H9 (cell line): ENCODE results near the gene TMEM236. TPM values are rescaled to one million over a fixed set of nuclear protein-coding genes. Genes with fewer than 3 reads are reported as not detected.

Experiments used
- DNase-seq: peaks from one replicate; pipeline ENCODE4 v3.0.0-alpha.2; 2017
- H2AFZ ChIP-seq: one replicate; pipeline ENCODE4 v1.6.1; 2013; ENCODE audit warnings: mild to moderate bottlenecking, low read length, control low read depth, moderate library complexity
- H2AK5ac ChIP-seq: 2 replicates; pipeline ENCODE4 v1.6.1; 2013; ENCODE audit warnings: low read length, control low read depth, mixed read lengths; ENCODE audit not compliant: insufficient read length
- H2BK120ac ChIP-seq: one replicate; pipeline ENCODE4 v1.6.1; 2013; ENCODE audit warnings: low read depth, mild to moderate bottlenecking, low read length, control low read depth, inconsistent platforms; ENCODE audit not compliant: poor library complexity, severe bottlenecking
- H2BK12ac ChIP-seq: 2 replicates; pipeline ENCODE4 v1.6.1; 2013; ENCODE audit warnings: low read length, control low read depth, mixed read lengths, low read depth; ENCODE audit not compliant: insufficient read length
- H2BK15ac ChIP-seq: 2 replicates; pipeline ENCODE4 v1.6.1; 2013; ENCODE audit warnings: low read depth, low read length, control low read depth
- H2BK20ac ChIP-seq: one replicate; pipeline ENCODE4 v1.6.1; 2013; ENCODE audit warnings: low read depth, mild to moderate bottlenecking, low read length, control low read depth, inconsistent platforms; ENCODE audit not compliant: poor library complexity, severe bottlenecking
- H2BK5ac ChIP-seq: 2 replicates; pipeline ENCODE4 v1.6.1; 2013; ENCODE audit warnings: low read length, control low read depth, mixed read lengths; ENCODE audit not compliant: insufficient read length
- H3K14ac ChIP-seq: 2 replicates; pipeline ENCODE4 v1.6.1; 2013; ENCODE audit warnings: low read length, control low read depth; ENCODE audit not compliant: insufficient read depth
- H3K18ac ChIP-seq: 2 replicates; pipeline ENCODE4 v1.6.1; 2013; ENCODE audit warnings: low read depth, mild to moderate bottlenecking, mixed read lengths, low read length, control low read depth; ENCODE audit not compliant: insufficient read length
- H3K23ac ChIP-seq: 2 replicates; pipeline ENCODE4 v1.6.1; 2013; ENCODE audit warnings: low read length, control low read depth, mixed read lengths, low read depth; ENCODE audit not compliant: insufficient read length
- H3K23me2 ChIP-seq: 2 replicates; pipeline ENCODE4 v1.6.1; 2013; ENCODE audit warnings: low read depth, mild to moderate bottlenecking, mixed read lengths, low read length, control low read depth; ENCODE audit not compliant: insufficient read length, poor library complexity, severe bottlenecking
- H3K27ac ChIP-seq: 2 replicates; pipeline ENCODE4 v1.5.1; 2013; ENCODE audit warnings: low read length, control low read depth, mixed read lengths, low read depth; ENCODE audit not compliant: insufficient read length
- H3K27me3 ChIP-seq: 2 replicates; pipeline ENCODE4 v1.6.1; 2013; ENCODE audit warnings: low read length, control low read depth, inconsistent platforms; ENCODE audit not compliant: insufficient read depth
- H3K4ac ChIP-seq: 2 replicates; pipeline ENCODE4 v1.6.1; 2013; ENCODE audit warnings: low read depth, mild to moderate bottlenecking, control low read depth, inconsistent platforms, low read length, moderate library complexity
- H3K4me1 ChIP-seq: 2 replicates; pipeline ENCODE4 v1.6.1; 2013; ENCODE audit warnings: low read length, control low read depth, inconsistent platforms; ENCODE audit not compliant: insufficient read depth
- H3K4me2 ChIP-seq: 2 replicates; pipeline ENCODE4 v1.6.1; 2013; ENCODE audit warnings: low read length, control low read depth, mixed read lengths; ENCODE audit not compliant: insufficient read length, insufficient read depth
- H3K56ac ChIP-seq: 2 replicates; pipeline ENCODE4 v1.6.1; 2013; ENCODE audit warnings: low read depth, mild to moderate bottlenecking, mixed read lengths, low read length, control low read depth; ENCODE audit not compliant: insufficient read length
- H3K79me1 ChIP-seq: 2 replicates; pipeline ENCODE4 v1.6.1; 2013; ENCODE audit warnings: low read depth, mild to moderate bottlenecking, moderate library complexity, low read length, control low read depth, inconsistent platforms; ENCODE audit not compliant: insufficient read depth, poor library complexity, severe bottlenecking
- H3K79me2 ChIP-seq: 2 replicates; pipeline ENCODE4 v1.6.1; 2013; ENCODE audit warnings: low read length, control low read depth, inconsistent platforms; ENCODE audit not compliant: insufficient read depth
- H3K9ac ChIP-seq: 2 replicates; pipeline ENCODE4 v1.6.1; 2013; ENCODE audit warnings: low read length, control low read depth, mixed read lengths; ENCODE audit not compliant: insufficient read length; ENCODE audit errors: extremely low read depth
- H3K9me3 ChIP-seq: one replicate; pipeline ENCODE4 v1.6.1; 2013; ENCODE audit warnings: low read depth, low read length, inconsistent platforms; ENCODE audit not compliant: control insufficient read depth
- H3T11ph ChIP-seq: one replicate; pipeline ENCODE4 v1.6.1; 2013; ENCODE audit warnings: mild to moderate bottlenecking, low read length, control low read depth, inconsistent platforms
- H4K20me1 ChIP-seq: one replicate; pipeline ENCODE4 v1.6.1; 2013; ENCODE audit not compliant: control insufficient read depth, insufficient read length, insufficient read depth
- H4K5ac ChIP-seq: 2 replicates; pipeline ENCODE4 v1.6.1; 2013; ENCODE audit warnings: low read depth, mild to moderate bottlenecking, mixed read lengths, low read length, control low read depth; ENCODE audit not compliant: insufficient read length
- H4K8ac ChIP-seq: replicated peaks from 2 replicates; pipeline ENCODE4 v1.6.1; 2013; ENCODE audit warnings: low read length, control low read depth, mixed read lengths, low read depth; ENCODE audit not compliant: insufficient read length
- H4K91ac ChIP-seq: 2 replicates; pipeline ENCODE4 v1.6.1; 2013; ENCODE audit warnings: low read depth, mild to moderate bottlenecking, moderate library complexity, mixed read lengths, low read length, control low read depth; ENCODE audit not compliant: insufficient read length
- H3K27ac Mint-ChIP-seq, 3 experiments: 2 replicates in 2 of 3; 3 replicates in 1 of 3; pipeline ENCODE4 v1.8.0; 2020 to 2021; ENCODE audit warnings: mixed read lengths in 3 of 3, mild to moderate bottlenecking in 1 of 3, moderate library complexity in 1 of 3
- H3K27me3 Mint-ChIP-seq: 2 replicates; pipeline ENCODE4 v1.8.0; 2021; ENCODE audit warnings: low read depth, mild to moderate bottlenecking, moderate library complexity, mixed read lengths
- H3K36me3 Mint-ChIP-seq, 3 experiments: 2 replicates in 2 of 3; 3 replicates in 1 of 3; pipeline ENCODE4 v1.8.0; 2020 to 2021; ENCODE audit warnings: low read depth in 3 of 3, mixed read lengths in 3 of 3; ENCODE audit not compliant: insufficient read depth in 1 of 3
- H3K4me1 Mint-ChIP-seq, 2 experiments: 2 replicates each; pipeline ENCODE4 v1.8.0; 2020; ENCODE audit warnings: mixed read lengths in 2 of 2
- H3K4me3 Mint-ChIP-seq, 2 experiments: 2 replicates in 1 of 2; 3 replicates in 1 of 2; pipeline ENCODE4 v1.8.0; 2020 to 2021; ENCODE audit warnings: mild to moderate bottlenecking in 2 of 2, mixed read lengths in 2 of 2, moderate library complexity in 1 of 2
- H3K9me3 Mint-ChIP-seq, 2 experiments: 2 replicates in 1 of 2; 3 replicates in 1 of 2; pipeline ENCODE4 v1.8.0; 2020; ENCODE audit warnings: mild to moderate bottlenecking in 2 of 2, mixed read lengths in 2 of 2, moderate library complexity in 1 of 2
- CTCF ChIP-seq: fragments of 200-600 bp; sonication (generic); conservative IDR thresholded peaks from 3 replicates; pipeline ENCODE4 v1.8.0; 2021; ENCODE audit warnings: antibody characterized with exemption, mild to moderate bottlenecking
- WGBS: extraction: QIAGEN DNeasy Blood & Tissue Kit; methylation state at CpG from one replicate; pipeline ENCODE4 v1.1.7; 2013; ENCODE audit warnings: missing lambda C conversion rate, low lambda C conversion rate, mixed read lengths; ENCODE audit not compliant: insufficient read length; ENCODE audit errors: extremely low coverage; 5-methylcytosine and 5-hydroxymethylcytosine counted together
- total RNA-seq: library from RNA; stranded (reverse); gene quantifications from 2 replicates; pipeline ENCODE4 v1.2.1, GENCODE V29; 2021

TMEM236 gene
- total RNA-seq, 1 experiment from 2014 or later: not detected

- Histone ChIP-seq H2BK120ac (no peak overlapping the region), H2BK15ac (no peak overlapping the region), H3K9ac (no peak overlapping the region), H3K79me1 (no peaks in the 10 kb centered on the region), H3K4ac (no peak overlapping the region), H3K56ac (no peak overlapping the region), H2AFZ (no peak overlapping the region), H2BK12ac (no peak overlapping the region), H4K8ac (no peak overlapping the region), H3K18ac (no peak overlapping the region), H2AK5ac (no peak overlapping the region), H3K4me1 (no peaks in the 10 kb centered on the region), H3K27me3 (no peaks in the 10 kb centered on the region), H3K23ac (no peak overlapping the region), H4K91ac (no peak overlapping the region), H3K4me2 (no peak overlapping the region), H2BK5ac (no peak overlapping the region), H3K23me2 (no peaks in the 10 kb centered on the region), H3K27ac (no peak overlapping the region), H4K20me1 (no peaks in the 10 kb centered on the region), H3T11ph (no peak overlapping the region), H3K9me3 (no peaks in the 10 kb centered on the region), H2BK20ac (no peak overlapping the region), H4K5ac (no peak overlapping the region), H3K79me2 (no peaks in the 10 kb centered on the region), H3K14ac (no peak overlapping the region)
- Mint-ChIP-seq H3K4me1 (peaks cover 0 to 9% of the 10 kb centered on the region in 2 experiments; a peak in 2 of 4 replicates), H3K27ac (no peak overlapping the region), H3K27me3 (peaks cover 4% of the 10 kb centered on the region), H3K9me3 (no peaks in the 10 kb centered on the region), H3K4me3 (no peak overlapping the region), H3K36me3 (no peaks in the 10 kb centered on the region)
- no peak for DNase-seq
- no peak for TF ChIP-seq CTCF
- WGBS: no CpG with 5 or more reads among the region's 6 CpGs
These were observed 81.7 kb downstream of the TMEM236 start for GRCh38 chr10:17833656-17834055.
